ENCODE measurements around the gene RCHY1. TPM values are rescaled to one million over a fixed set of nuclear protein-coding genes. Genes with fewer than 3 reads are reported as not detected.
"Not testable (repeated sequence)": the region's sequence is repeated elsewhere in the genome, so short reads cannot be mapped to it uniquely, and the experiment has no call there.

The RCHY1 gene
- total and polyA plus RNA-seq, 4 donors, result 14.7 to 24.8 (median 18.0) TPM

DNA sequence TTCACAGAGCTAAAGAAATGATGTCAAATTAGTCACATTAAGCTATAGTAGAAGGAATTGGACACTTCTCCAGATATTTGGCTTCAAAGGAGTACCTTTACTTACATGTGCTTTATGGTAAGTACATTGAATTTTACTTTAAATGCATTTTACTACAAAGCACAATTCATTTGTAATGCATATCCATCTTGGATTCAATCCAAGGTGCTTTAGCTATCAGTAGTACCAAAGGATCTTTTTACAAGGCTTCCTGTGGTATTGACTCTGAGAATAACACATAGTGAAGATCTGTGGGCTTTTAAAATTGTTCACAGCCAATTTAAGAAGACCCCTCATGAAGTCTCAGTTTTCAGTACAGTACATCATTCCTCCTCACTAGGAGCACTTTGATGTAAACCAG lies 13.3 kb upstream of the RCHY1 start (continued):
- TF ChIP-seq, protein P1, sequence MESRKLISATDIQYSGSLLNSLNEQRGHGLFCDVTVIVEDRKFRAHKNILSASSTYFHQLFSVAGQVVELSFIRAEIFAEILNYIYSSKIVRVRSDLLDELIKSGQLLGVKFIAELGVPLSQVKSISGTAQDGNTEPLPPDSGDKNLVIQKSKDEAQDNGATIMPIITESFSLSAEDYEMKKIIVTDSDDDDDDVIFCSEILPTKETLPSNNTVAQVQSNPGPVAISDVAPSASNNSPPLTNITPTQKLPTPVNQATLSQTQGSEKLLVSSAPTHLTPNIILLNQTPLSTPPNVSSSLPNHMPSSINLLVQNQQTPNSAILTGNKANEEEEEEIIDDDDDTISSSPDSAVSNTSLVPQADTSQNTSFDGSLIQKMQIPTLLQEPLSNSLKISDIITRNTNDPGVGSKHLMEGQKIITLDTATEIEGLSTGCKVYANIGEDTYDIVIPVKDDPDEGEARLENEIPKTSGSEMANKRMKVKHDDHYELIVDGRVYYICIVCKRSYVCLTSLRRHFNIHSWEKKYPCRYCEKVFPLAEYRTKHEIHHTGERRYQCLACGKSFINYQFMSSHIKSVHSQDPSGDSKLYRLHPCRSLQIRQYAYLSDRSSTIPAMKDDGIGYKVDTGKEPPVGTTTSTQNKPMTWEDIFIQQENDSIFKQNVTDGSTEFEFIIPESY (IDR thresholded peaks at IDR 0.05), result no peak
- TF ChIP-seq, protein P2, sequence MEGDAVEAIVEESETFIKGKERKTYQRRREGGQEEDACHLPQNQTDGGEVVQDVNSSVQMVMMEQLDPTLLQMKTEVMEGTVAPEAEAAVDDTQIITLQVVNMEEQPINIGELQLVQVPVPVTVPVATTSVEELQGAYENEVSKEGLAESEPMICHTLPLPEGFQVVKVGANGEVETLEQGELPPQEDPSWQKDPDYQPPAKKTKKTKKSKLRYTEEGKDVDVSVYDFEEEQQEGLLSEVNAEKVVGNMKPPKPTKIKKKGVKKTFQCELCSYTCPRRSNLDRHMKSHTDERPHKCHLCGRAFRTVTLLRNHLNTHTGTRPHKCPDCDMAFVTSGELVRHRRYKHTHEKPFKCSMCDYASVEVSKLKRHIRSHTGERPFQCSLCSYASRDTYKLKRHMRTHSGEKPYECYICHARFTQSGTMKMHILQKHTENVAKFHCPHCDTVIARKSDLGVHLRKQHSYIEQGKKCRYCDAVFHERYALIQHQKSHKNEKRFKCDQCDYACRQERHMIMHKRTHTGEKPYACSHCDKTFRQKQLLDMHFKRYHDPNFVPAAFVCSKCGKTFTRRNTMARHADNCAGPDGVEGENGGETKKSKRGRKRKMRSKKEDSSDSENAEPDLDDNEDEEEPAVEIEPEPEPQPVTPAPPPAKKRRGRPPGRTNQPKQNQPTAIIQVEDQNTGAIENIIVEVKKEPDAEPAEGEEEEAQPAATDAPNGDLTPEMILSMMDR (IDR thresholded peaks at IDR 0.05; ENCODE audit: low read depth, low read length, missing input control), result no peak
- TF ChIP-seq JUND (IDR thresholded peaks at IDR 0.05) (no peak), HNF4G (IDR thresholded peaks at IDR 0.05) (no peak)
- TF ChIP-seq, protein P3, sequence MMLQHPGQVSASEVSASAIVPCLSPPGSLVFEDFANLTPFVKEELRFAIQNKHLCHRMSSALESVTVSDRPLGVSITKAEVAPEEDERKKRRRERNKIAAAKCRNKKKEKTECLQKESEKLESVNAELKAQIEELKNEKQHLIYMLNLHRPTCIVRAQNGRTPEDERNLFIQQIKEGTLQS (IDR thresholded peaks at IDR 0.05), result no peak

DNA sequence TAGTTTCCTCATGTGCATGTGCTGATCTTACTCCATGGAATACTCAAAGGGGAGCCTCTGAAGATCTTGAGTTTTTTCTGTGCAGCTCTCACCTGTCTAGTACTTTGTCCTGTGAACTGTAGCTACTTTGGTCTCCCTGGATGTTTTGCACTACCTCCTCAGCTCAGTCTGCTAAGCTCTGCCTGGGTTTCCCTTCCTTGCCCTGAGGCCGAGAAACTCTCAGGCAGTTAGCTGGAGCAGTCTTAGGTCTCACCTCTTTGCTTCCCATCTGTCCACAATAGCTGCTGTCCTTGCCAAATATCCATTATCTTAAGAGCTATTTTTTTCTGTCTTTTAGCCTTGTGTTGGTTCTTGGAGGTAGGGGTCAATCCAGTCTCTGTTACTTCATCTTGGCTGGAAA lies 11.7 kb upstream of the RCHY1 start:
- no peak overlapping the region for H3K4me3 ChIP-seq (ENCODE audit: low read depth in 1 of 3, low read length in 3 of 3)
- no peak overlapping the region for H3K27ac ChIP-seq (ENCODE audit: low read depth in 1 of 2, low read length in 2 of 2)
- no peaks in the 10 kb centered on the region for H3K4me1 ChIP-seq (ENCODE audit: control insufficient read depth in 4 of 4, insufficient read depth in 4 of 4, low read length in 3 of 4)
- TF ChIP-seq, protein P3 (IDR thresholded peaks at IDR 0.05), result no peak
- WGBS, result 98% methylated on average over 1 of the region's 1 CpG
- H3K27me3 ChIP-seq (ENCODE audit: control insufficient read depth in 4 of 4, insufficient read depth in 4 of 4, low read length in 3 of 4), result no peaks in the 10 kb centered on the region
- DNase-seq (ENCODE audit: low spot score), result no peak
- H3K9me3 ChIP-seq (ENCODE audit: control insufficient read depth in 4 of 4, low read length in 3 of 4), result no peaks in the 10 kb centered on the region
- no peak overlapping the region for H3K9ac ChIP-seq (ENCODE audit: low read depth in 1 of 2, low read length in 2 of 2)
- H3K36me3 ChIP-seq (ENCODE audit: control insufficient read depth in 4 of 4, insufficient read depth in 3 of 4, low read depth in 1 of 4, low read length in 3 of 4), result peaks cover 2 to 45% (median 24%) of the 10 kb centered on the region in 4 donors

DNA sequence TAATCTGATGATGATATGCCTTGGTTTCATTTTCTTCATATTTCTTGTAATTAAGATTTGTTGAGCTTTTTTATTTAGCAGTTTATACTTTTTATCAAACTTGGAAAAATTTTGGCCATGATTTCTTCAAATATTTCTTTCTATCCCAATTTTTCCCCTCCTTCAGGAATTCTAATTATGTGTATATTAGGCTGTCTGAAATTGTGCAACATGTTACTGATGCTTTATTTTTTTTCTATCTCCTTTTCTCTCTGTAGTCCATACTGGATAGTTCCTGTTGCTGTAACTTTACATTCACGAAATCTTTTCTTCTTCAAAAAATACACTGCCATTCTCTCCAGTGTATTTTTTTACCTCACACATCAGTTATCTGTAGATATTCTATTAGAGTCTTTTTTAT lies 10.9 kb upstream of the RCHY1 start:
- Histone ChIP-seq H3K4me1 (ENCODE audit: control insufficient read depth in 4 of 4, insufficient read depth in 4 of 4, low read length in 3 of 4) (no peaks in the 10 kb centered on the region), H3K9ac (ENCODE audit: low read depth in 1 of 2, low read length in 2 of 2) (no peak overlapping the region), H3K27ac (ENCODE audit: low read depth in 1 of 2, low read length in 2 of 2) (no peak overlapping the region), H3K36me3 (ENCODE audit: control insufficient read depth in 4 of 4, insufficient read depth in 3 of 4, low read depth in 1 of 4, low read length in 3 of 4) (peaks cover 2 to 38% (median 21%) of the 10 kb centered on the region in 4 donors), H3K9me3 (ENCODE audit: control insufficient read depth in 4 of 4, low read length in 3 of 4) (no peaks in the 10 kb centered on the region), H3K4me3 (ENCODE audit: low read depth in 1 of 3, low read length in 3 of 3) (no peak overlapping the region), H3K27me3 (ENCODE audit: control insufficient read depth in 4 of 4, insufficient read depth in 4 of 4, low read length in 3 of 4) (no peaks in the 10 kb centered on the region)
- DNase-seq (ENCODE audit: low spot score), result no peak
- TF ChIP-seq, protein P1 (IDR thresholded peaks at IDR 0.05), result no peak
- no peak for TF ChIP-seq GABPA (IDR thresholded peaks at IDR 0.05 in 1 of 2, conservative IDR thresholded peaks at IDR 0.05 in 1 of 2)
- no peak for TF ChIP-seq EGR1 (IDR thresholded peaks at IDR 0.05; ENCODE audit: low read depth in 2 of 2)
- TF ChIP-seq, protein P4, sequence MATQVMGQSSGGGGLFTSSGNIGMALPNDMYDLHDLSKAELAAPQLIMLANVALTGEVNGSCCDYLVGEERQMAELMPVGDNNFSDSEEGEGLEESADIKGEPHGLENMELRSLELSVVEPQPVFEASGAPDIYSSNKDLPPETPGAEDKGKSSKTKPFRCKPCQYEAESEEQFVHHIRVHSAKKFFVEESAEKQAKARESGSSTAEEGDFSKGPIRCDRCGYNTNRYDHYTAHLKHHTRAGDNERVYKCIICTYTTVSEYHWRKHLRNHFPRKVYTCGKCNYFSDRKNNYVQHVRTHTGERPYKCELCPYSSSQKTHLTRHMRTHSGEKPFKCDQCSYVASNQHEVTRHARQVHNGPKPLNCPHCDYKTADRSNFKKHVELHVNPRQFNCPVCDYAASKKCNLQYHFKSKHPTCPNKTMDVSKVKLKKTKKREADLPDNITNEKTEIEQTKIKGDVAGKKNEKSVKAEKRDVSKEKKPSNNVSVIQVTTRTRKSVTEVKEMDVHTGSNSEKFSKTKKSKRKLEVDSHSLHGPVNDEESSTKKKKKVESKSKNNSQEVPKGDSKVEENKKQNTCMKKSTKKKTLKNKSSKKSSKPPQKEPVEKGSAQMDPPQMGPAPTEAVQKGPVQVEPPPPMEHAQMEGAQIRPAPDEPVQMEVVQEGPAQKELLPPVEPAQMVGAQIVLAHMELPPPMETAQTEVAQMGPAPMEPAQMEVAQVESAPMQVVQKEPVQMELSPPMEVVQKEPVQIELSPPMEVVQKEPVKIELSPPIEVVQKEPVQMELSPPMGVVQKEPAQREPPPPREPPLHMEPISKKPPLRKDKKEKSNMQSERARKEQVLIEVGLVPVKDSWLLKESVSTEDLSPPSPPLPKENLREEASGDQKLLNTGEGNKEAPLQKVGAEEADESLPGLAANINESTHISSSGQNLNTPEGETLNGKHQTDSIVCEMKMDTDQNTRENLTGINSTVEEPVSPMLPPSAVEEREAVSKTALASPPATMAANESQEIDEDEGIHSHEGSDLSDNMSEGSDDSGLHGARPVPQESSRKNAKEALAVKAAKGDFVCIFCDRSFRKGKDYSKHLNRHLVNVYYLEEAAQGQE (IDR thresholded peaks at IDR 0.05), result no peak
- no peak for TF ChIP-seq FOXA1 (IDR thresholded peaks at IDR 0.05)
- TF ChIP-seq SP1 (IDR thresholded peaks at IDR 0.05), result no peak
- TF ChIP-seq TAF1 (conservative IDR thresholded peaks at IDR 0.05), result no peak
- WGBS, result 93% methylated on average over 1 of the region's 1 CpG

DNA sequence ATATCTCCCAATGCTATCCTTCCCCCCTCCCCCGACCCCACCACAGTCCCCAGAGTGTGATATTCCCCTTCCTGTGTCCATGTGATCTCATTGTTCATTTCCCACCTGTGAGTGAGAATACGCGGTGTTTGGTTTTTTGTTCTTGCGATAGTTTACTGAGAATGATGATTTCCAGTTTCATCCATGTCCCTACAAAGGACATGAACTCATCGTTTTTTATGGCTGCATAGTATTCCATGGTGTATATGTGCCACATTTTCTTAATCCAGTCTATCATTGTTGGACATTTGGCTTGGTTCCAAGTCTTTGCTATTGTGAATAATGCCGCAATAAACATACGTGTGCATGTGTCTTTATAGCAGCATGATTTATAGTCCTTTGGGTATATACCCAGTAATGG lies 5.2 kb upstream of the RCHY1 start:
- not testable (repeated sequence) for DNase-seq (ENCODE audit: low spot score); H3K4me3 ChIP-seq (ENCODE audit: low read depth in 1 of 3, low read length in 3 of 3); H3K4me1 ChIP-seq (ENCODE audit: control insufficient read depth in 4 of 4, insufficient read depth in 4 of 4, low read length in 3 of 4); H3K9me3 ChIP-seq (ENCODE audit: control insufficient read depth in 4 of 4, low read length in 3 of 4); H3K27me3 ChIP-seq (ENCODE audit: control insufficient read depth in 4 of 4, insufficient read depth in 4 of 4, low read length in 3 of 4); H3K9ac ChIP-seq (ENCODE audit: low read depth in 1 of 2, low read length in 2 of 2); H3K27ac ChIP-seq (ENCODE audit: low read depth in 1 of 2, low read length in 2 of 2)
- 100% methylated on average over 4 of the region's 7 CpGs for WGBS
- peaks cover 0 to 19% (median 8%) of the 10 kb centered on the region in 4 donors for H3K36me3 ChIP-seq (ENCODE audit: control insufficient read depth in 4 of 4, insufficient read depth in 3 of 4, low read depth in 1 of 4, low read length in 3 of 4)
